WI38 (cell line): ENCODE measurements around the gene TMEM214.
A peak's percentile ranks its signal among the peaks of the same experiment; 100 is the strongest.
"Not testable (repeated sequence)": the region's sequence is repeated elsewhere in the genome, so short reads cannot be mapped to it uniquely, and the experiment has no call there.

Experiments
- H3K4me3 ChIP-seq: 2 replicates; pipeline ENCODE4 v1.5.1; 2011; ENCODE audit warnings: low read depth, mild to moderate bottlenecking, control low read depth, low read length
- CTCF ChIP-seq: IDR thresholded peaks from 2 replicates; pipeline ENCODE4 v1.5.1; 2012; ENCODE audit warnings: low read depth, mild to moderate bottlenecking, control low read depth, low read length

TMEM214 gene

GRCh38 chr2:27071277-27071989 lies 38.7 kb downstream of the TMEM214 start, which contains the start of gene OST4:
Gene OST4, minus strand, starts transcription at chr2:27071654.
- TF ChIP-seq CTCF: no peak
- H3K4me3 ChIP-seq: peak within 1 kb of the TSS; percentile 100

GRCh38 chr2:27071990-27072830 lies 39.4 kb downstream of the TMEM214 start:
- peak overlapping the region; percentile 64 for H3K4me3 ChIP-seq
- no peak for TF ChIP-seq CTCF

- no peak overlapping the region for H3K4me3 ChIP-seq
- TF ChIP-seq CTCF: no peak
These were observed 40.2 kb downstream of the TMEM214 start for GRCh38 chr2:27072920-27073319.

GRCh38 chr2:27073782-27074181 lies 41.0 kb downstream of the TMEM214 start:
- TF ChIP-seq CTCF: no peak
- H3K4me3 ChIP-seq: no peak overlapping the region

- H3K4me3 ChIP-seq: no peak overlapping the region
- TF ChIP-seq CTCF: no peak
These were observed 42.2 kb downstream of the TMEM214 start for GRCh38 chr2:27074738-27075565.

- not testable (repeated sequence) for H3K4me3 ChIP-seq
These were observed 42.8 kb downstream of the TMEM214 start for GRCh38 chr2:27075566-27075871.

- no peak overlapping the region for H3K4me3 ChIP-seq
- TF ChIP-seq CTCF: no peak
These were observed 43.6 kb downstream of the TMEM214 start for GRCh38 chr2:27076323-27076722.
